ENCODE data around the gene CYFIP1.
A peak's percentile ranks its signal among the peaks of the same experiment; 100 is the strongest.

CYFIP1 gene

DNA sequence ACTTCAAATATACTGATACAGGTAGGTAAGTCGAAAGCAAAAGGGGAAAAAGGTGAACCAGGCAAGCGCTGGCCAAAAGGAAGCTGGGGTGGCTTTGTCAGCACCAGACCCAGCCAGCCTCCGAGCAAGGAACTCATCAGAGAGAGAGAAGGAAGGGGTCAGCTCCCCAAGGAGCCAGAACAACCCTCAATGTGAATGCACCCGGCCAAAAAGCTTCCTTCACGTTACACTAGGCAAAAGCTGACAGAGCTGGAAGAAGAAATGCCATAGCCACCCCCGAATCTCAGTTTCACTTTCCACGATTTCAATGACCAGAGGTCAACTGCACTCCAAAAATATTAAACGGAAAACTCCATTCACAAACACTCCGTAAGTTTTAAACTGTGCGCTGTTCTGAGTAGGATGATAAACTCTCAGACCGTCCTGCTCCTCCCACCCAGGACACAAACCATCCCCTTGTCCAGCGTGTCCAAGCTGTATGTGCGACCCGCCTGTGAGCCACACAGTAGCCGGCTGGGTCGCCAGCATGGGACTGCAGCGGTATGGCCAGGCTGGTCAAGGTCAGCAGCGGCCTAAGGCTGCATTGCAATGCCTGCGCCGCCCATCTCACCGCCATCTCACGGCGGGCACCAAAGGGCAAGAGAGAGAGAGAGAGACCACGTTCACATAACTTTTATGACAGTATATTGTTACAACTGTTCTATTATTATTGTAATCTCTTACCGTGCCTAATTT lies 29.7 kb downstream of the CYFIP1 start:
- no peak for DNase-seq (ENCODE audit: low spot score)

- DNase-seq (ENCODE audit: low spot score) = peak; percentile 84
These were observed 31.1 kb downstream of the CYFIP1 start for GRCh38 chr15:22949074-22949547.

DNA sequence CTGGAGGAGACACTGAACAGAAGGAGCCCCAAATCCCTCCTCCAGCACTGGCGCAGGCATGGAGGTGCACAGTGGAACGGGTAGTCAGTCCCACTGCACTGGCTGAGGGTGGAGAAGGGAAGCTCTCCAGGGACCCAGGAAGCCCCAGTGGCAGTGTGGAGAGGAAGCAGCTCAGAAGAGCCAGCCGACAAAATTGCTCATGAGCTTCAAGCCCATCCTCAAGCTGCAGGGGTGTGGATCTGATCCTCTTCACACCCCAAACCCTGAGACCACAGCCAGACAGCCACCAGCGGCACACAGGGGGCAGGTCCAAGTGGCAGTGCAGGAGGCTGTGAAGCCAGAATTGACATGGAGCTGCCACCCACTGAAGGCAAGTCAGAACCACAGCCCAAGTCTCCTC lies 32.1 kb downstream of the CYFIP1 start:
- DNase-seq (ENCODE audit: low spot score) = no peak

- DNase-seq (ENCODE audit: low spot score) = no peak
These were observed 32.8 kb downstream of the CYFIP1 start for GRCh38 chr15:22947101-22948000.

DNA sequence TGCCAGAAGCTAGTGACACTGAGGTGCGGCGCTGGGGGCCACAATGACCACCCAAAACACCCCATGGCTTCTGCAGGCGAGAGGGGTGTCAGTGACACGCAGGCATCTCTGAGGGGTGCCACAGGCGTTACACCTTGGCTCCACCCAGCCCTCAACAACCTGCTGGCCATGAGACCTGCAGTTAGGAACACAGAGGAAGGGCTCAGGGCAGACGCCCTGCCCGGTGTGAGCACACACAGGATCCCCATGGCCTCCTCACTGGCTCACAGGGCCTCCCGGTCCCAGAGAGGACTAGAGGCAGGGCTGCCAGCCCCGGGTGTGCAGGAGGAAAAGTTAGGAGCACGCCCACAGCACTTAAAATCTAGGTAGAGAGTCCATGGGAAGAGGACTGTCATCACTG lies 35.1 kb downstream of the CYFIP1 start:
- DNase-seq (ENCODE audit: low spot score) = no peak

DNA sequence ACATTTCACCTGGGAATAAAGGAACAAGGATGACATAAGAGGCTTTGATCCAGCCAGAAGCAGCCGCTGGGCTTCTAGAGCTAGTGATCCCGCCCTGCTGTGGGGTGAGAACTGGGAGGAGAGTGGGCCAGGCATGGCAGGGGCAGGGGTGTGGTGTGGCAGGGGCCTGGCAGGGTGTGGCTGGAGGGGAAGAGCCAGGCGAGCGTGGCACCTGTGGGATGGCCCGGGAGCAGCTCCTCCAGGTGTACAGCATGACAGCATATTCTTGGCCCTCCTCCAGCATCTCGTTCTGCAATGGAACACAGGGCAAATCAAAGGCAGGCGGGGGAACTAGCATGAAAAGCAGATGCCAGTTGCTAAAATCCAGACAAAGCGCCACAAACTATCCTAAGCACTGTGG lies 35.5 kb downstream of the CYFIP1 start:
- no peak for DNase-seq (ENCODE audit: low spot score)

- DNase-seq (ENCODE audit: low spot score) = no peak
These were observed 37.3 kb downstream of the CYFIP1 start for GRCh38 chr15:22942877-22943276.

DNA sequence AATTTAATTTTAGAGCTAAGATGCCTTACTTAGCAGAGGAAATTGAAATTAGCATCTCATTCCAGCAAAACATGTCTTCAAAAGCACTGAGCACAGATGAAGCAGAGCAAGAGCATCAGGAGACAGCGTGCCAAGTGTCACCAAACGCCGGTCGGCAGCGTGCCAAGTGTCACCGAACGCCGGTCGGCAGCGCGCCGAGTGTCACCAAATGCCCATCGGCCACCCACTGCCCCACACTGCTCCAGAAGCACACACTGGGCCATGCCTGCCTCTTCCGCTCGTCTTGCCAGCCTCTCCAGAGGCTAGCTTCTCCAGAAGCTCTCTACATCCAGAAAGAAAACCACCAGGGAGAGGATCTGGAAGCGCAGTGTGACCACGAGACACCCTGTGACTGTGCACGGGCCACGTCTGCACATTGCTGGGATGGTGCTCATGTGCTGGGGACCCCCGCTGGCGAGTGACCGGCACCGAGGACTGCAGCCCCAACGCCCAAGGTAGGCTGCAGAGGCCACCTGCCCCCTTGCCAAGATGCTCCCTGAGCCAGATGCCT lies 37.8 kb downstream of the CYFIP1 start:
- DNase-seq (ENCODE audit: low spot score) = no peak

- DNase-seq (ENCODE audit: low spot score) = no peak
These were observed 39.0 kb downstream of the CYFIP1 start for GRCh38 chr15:22941179-22941578.

DNA sequence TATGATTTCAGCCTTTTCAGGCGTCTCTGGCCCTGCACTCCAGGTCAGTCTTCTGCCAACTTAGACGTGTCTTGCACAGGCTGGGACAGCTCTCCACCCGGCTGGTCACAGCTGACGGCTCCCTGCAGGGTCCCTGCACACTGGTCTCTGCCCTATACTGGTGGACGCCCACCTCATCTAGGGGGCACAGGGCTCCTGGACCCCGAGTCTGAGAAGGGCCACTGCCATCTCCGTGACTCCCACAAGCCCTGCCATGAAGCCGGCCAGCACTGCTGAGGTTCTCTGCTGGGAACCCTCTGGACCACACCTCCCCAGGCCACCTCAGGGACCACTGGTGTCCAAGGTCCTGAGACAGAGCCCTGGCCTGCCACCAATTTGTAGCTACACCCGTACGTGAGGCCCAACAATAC lies 40.5 kb downstream of the CYFIP1 start:
- no peak for DNase-seq (ENCODE audit: low spot score)

GRCh38 chr15:22939051-22939450 lies 41.1 kb downstream of the CYFIP1 start:
- no peak for DNase-seq (ENCODE audit: low spot score)

- DNase-seq (ENCODE audit: low spot score) = no peak
These were observed 43.3 kb downstream of the CYFIP1 start for GRCh38 chr15:22936577-22937472.

DNA sequence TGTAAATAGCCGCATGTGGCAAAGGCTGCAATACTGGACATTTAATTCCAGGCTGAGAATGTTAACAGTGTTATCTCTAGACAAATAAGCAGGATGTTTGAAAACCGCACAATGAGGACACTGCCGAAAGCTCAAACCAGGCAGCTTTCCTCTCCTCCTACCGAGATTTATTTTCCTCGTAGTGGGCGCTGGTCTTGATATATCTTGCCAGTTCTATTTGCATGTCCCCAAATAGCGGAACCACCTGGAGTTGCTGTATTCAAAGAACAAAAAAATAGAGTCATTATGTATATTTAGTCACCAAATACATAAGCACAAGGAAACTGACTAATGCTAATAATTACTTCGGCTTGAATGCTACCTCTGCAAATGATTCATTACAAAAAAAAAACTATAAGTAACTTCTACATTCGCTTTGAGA lies 46.5 kb downstream of the CYFIP1 start:
- DNase-seq (ENCODE audit: low spot score) = no peak

DNA sequence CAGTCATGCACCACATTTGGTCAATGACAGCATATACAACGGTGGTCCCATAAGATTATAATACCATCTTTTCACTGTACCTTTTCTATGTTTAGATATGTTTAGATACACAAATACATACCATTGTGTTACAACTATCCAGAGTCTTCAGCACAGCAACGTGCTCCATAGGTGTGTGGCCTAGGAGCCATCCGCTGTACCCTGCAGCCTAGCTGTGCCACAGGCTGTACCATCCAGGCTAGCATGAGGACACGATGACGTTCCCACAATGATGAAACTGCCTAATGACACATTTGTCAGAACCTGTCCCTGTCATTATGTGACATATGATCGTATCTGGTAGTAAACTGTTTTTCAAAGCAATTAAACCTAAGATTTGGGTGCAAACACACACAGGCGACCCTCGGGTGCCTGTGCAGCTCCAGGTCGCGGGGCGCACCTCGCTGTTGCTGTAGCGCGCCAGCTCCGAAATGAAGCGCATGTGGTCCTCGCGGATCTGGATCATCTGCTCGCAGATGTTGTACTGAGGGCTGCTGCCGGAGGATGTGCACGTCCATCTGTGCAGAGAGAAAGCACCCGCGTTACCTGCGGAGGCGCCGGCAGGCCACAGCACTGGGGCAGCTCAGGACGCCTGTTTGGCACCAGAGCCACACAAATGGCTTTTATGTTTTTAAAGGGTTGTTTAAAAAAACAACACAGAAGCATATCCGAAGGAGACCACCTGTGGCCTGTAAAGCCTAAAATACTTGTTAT lies 48.2 kb downstream of the CYFIP1 start:
- no peak for DNase-seq (ENCODE audit: low spot score)

DNA sequence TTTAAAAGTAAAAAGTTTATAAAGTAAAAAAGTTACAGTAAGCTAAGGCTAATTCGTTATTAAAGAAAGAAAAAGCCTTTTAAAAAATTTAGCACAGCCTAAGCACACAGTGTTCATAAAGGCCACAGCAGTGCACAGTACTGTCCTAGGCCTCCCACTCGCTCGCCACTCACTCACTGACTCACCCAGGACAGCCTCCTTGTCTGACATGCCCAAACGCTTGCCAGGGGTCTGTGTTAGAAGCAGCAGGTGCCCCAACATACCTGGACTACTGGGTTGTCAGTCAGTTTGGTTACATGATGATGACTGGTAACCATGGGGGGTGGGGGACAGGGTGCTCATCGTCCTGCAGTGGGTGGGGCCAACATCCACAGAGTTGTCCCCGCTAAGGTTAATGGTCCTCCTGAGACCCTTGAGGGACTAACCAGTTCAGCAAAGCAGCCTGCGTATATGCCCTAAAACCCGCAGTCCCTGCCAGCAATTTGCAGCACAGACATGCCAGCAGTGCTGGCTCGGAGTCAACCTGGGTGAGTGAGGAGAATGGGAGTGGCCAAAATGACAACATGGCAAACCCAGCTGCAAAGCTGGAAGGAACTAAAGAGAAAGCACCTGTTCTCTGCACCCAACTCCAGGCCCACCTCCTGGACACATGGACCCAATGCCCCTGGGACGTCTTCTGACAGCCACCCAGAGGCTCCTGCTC lies 49.2 kb downstream of the CYFIP1 start:
- peak; percentile 57 for DNase-seq (ENCODE audit: low spot score)

DNA sequence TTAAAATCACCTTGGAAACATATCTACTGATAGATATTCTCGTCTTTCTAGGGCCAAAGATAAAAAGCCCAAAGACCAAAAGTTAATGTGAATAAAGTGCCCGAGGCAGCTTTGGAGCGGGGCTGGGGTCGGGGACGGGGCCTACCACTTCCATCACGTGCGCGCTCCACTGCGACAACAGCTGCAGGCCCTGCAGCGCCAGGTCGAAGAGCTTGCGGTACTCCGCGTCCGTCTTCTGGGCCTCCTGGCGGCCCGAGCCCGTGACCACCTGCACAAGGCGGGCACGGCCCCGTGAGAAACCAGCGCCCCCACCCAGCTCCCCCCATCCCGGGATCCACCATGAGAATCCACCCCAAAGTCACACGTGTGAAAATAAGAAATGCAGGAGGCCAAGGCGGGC lies 52.4 kb downstream of the CYFIP1 start:
- DNase-seq (ENCODE audit: low spot score) = no peak

DNA sequence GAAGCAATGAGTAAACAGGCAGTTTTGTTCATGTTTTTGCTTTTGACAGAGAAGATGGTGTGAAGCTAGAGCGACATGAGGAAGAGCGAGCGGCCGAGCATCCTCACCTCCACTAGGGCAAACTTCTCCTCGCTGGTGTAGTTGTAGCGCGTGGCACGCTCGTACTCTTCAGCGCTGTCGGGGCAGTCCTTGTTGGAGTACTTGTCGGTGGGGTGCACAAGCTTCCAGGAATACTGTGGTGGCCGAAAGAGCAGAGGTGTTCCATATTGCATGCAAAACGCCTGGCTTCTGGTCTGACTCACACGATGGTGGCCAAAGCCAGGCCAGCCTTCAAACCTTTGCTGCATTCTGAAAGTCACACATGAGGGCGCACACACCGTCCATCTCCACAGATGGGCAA lies 54.3 kb downstream of the CYFIP1 start:
- no peak for DNase-seq (ENCODE audit: low spot score)

DNA sequence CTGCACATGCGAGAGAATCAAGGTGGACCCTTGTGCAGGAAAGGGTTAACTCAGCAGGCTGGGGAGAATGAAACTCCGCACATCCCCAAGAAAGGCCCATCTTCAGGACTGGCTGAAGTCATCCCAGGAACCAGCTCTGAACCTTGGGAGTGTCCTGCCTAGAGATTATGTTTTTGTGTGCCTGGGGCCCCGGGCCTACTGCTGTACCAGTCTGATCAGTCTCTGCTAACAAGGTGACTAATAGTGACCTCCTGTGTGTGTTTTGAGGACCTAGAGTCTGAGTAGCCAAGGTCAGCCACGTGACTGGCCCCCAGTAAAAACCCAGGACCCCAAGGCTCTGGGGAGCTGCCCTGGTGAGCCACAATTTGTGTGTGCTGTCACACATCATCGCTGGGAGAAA lies 58.2 kb downstream of the CYFIP1 start:
- DNase-seq (ENCODE audit: low spot score) = no peak

- DNase-seq (ENCODE audit: low spot score) = no peak
These were observed 61.0 kb downstream of the CYFIP1 start for GRCh38 chr15:22919171-22919570.

GRCh38 chr15:22918596-22919140 lies 61.5 kb downstream of the CYFIP1 start:
- no peak for DNase-seq (ENCODE audit: low spot score)

Measured in AG20443 (cell line).